T-helper 2 cell treated with Interferon-gamma antibody and Interleukin-4, amounts not matched to agents 5 μg/mL and 100 μg/mL, for 36 hours (primary cell): ENCODE data around the gene SCG2.

Source experiments
- DNase-seq: peaks from one replicate; pipeline ENCODE4 v3.0.0; 2021; ENCODE audit warnings: low spot score
- H3K27ac Mint-ChIP-seq: one replicate; pipeline ENCODE4 v1.8.0; 2021; ENCODE audit warnings: mild to moderate bottlenecking, mixed read lengths
- H3K27me3 Mint-ChIP-seq: one replicate; pipeline ENCODE4 v1.8.0; 2021; ENCODE audit warnings: low read depth, mixed read lengths
- H3K36me3 Mint-ChIP-seq: one replicate; pipeline ENCODE4 v1.8.0; 2021; ENCODE audit warnings: low read depth, mixed read lengths
- H3K4me1 Mint-ChIP-seq: one replicate; pipeline ENCODE4 v1.8.0; 2021; ENCODE audit warnings: low read depth, mixed read lengths
- H3K4me3 Mint-ChIP-seq: one replicate; pipeline ENCODE4 v1.8.0; 2022; ENCODE audit warnings: mild to moderate bottlenecking, moderate library complexity, mixed read lengths
- H3K9me3 Mint-ChIP-seq: one replicate; pipeline ENCODE4 v1.8.0; 2021; ENCODE audit warnings: mixed read lengths

Gene SCG2, protein sequence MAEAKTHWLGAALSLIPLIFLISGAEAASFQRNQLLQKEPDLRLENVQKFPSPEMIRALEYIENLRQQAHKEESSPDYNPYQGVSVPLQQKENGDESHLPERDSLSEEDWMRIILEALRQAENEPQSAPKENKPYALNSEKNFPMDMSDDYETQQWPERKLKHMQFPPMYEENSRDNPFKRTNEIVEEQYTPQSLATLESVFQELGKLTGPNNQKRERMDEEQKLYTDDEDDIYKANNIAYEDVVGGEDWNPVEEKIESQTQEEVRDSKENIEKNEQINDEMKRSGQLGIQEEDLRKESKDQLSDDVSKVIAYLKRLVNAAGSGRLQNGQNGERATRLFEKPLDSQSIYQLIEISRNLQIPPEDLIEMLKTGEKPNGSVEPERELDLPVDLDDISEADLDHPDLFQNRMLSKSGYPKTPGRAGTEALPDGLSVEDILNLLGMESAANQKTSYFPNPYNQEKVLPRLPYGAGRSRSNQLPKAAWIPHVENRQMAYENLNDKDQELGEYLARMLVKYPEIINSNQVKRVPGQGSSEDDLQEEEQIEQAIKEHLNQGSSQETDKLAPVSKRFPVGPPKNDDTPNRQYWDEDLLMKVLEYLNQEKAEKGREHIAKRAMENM

DNA sequence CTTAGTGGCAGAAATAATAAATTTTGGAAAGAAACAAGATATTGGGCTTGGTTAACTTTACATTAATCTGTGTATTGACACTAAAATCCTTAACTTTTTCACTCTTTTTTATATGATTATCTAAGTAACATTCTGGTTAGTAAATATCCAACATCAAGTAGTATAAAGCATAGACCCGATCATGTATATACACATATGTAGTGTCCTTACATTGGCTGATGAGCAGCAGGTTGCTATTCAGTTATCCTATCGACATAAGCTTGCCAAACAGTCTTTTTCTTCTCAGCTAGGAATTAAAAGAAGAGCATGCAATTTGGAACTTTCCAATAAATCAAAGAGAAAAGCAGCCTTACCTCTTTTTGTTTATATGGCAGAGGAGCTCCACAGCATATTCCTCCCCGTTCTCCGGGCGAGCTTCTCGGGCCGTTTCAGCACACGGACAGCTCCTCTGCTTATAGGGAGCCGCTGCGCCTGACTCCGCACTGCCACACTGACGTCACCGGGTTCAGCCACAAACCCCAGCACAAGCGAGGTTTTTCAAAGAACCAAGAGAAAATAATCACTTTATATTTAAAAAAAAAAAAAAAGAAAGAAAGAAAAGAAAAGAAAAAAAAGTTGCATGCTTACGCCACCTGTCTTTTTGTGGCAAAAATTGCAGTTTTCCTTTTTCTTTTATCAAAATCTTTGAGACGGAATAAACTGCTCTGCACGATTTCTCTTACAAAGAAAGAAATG is at the start of gene SCG2:
Gene SCG2, minus strand, starts transcription at position 430 of the 735 bp plus-strand sequence. CDS start 3,079 bp downstream, outside the sequence.
- Mint-ChIP-seq H3K27me3 (peaks cover 9% of the 10 kb centered on the region), H3K4me1 (no peaks in the 10 kb centered on the region), H3K9me3 (no peaks in the 10 kb centered on the region), H3K27ac (no peak within 1 kb of the TSS), H3K36me3 (no peaks in the 10 kb centered on the region), H3K4me3 (no peak within 1 kb of the TSS)
- peak; percentile 43 for DNase-seq

DNA sequence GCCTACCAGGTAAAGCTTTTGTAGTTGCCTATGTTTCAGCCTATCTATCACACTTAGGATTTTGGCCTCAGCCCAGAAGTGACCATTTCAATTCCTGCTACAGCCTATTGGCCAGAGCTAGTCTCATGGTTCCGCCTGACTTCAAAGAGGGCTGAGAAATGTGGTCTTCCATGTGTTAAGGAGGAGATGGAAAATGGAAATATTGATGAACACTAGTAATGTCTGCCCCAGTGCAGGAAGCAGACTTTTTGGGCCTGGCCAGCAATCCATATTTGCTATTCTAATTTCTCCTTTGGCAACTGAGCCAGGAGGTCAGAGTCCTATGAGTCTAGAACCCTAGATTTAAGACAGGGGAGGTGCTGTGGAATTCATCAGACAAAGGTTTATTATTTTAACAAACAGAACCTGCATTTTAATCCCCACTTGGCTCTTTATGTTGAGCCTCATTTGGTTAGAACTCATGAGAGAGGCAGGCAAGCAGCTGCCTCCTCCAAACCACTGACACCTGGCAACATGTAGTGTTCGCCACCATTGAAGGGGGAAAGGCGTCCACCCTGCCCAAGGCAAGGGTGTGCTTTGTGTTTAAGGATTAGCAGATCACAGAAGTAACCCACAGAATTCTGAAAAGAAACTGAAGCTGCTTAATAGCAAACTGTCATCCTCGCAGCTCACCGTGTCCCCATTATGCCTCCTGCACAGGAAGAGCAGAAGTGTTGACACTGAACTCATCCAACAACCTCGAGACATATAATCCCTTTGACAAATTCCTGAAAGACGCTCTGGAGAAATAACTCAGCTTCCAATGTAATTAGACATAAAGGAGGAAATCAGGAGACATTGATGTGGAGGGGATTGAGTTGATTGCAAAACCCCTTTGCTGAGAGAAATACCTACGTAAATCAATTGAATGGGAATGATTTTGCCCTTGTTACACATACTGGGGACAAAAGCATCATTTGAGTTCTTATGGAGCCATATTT is 47.7 kb upstream of the SCG2 start:
- Mint-ChIP-seq H3K27ac (no peak overlapping the region), H3K9me3 (no peaks in the 10 kb centered on the region), H3K4me3 (no peak overlapping the region), H3K4me1 (peaks cover 4% of the 10 kb centered on the region), H3K36me3 (no peaks in the 10 kb centered on the region), H3K27me3 (peaks cover 3% of the 10 kb centered on the region)
- DNase-seq, result no peak

DNA sequence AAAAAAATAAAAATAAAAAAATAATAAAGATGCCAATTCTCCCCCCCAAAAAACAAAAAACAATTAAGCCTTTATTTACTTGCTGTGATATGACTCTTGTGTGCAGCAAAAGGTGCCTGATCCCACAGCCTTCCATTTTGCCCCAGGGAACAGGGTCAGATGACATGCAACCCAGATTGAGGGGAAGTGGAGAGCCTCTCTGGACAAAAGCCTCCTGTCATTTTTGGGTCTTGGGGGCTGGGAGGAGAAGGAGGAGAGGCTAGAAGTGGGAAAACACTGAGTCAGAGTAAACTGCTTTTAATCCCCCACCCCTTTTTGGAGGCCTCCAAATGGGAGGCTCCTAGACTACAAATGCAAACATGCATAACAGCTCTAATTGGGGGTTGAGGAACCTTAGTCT is 46.6 kb upstream of the SCG2 start:
- no peak overlapping the region for H3K4me3 Mint-ChIP-seq
- H3K4me1 Mint-ChIP-seq, result peaks cover 4% of the 10 kb centered on the region
- no peaks in the 10 kb centered on the region for H3K9me3 Mint-ChIP-seq
- H3K27me3 Mint-ChIP-seq, result peaks cover 3% of the 10 kb centered on the region
- no peak for DNase-seq
- no peaks in the 10 kb centered on the region for H3K36me3 Mint-ChIP-seq
- no peak overlapping the region for H3K27ac Mint-ChIP-seq

DNA sequence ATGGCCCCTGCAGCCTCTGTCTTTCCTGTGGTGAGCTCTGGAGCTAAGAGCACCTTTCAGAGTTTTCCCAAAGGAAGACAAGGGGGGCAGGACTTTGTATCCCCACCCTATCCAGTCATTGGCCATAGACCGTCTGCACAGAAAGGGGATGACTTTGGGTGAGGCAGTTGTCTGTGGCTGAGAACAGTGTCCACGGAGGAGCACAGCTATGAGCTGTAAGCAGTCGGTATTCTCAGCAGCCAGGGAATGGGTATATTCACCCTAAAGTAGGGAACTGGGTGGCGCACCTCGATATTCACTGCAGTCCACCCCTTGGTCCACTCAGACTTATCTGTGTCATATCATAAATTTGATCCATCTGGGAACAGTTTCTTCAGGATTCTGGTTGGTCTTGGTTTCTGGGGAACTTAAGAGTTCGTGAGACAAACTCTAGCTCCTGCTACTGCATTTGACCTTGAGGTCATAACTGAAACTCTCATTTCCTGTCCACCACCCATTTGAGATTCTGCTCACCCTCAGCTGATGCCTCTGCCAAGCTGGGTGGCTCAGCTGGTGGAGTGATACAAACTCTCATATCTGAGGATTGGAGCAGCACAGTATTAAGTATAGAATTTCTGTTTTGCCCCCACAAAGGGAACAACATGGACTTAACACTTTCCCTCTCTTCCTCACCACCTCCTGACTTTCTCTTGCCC is 45.2 kb upstream of the SCG2 start:
- Mint-ChIP-seq H3K4me3 (no peak overlapping the region), H3K27me3 (peaks cover 3% of the 10 kb centered on the region)

GRCh38 chr2:223644136-223644535 is 42.0 kb upstream of the SCG2 start:
- no peak for DNase-seq
- no peaks in the 10 kb centered on the region for H3K27me3 Mint-ChIP-seq
- H3K9me3 Mint-ChIP-seq, result no peaks in the 10 kb centered on the region
- H3K36me3 Mint-ChIP-seq, result no peaks in the 10 kb centered on the region
- H3K4me1 Mint-ChIP-seq, result peaks cover 4% of the 10 kb centered on the region
- H3K4me3 Mint-ChIP-seq, result no peak overlapping the region
- H3K27ac Mint-ChIP-seq, result no peak overlapping the region

More for the DNA sequence above, 45.2 kb upstream of the SCG2 start:
- H3K27ac Mint-ChIP-seq, result no peak overlapping the region
- H3K9me3 Mint-ChIP-seq, result no peaks in the 10 kb centered on the region
- no peak for DNase-seq
- peaks cover 4% of the 10 kb centered on the region for H3K4me1 Mint-ChIP-seq
- H3K36me3 Mint-ChIP-seq, result no peaks in the 10 kb centered on the region

DNA sequence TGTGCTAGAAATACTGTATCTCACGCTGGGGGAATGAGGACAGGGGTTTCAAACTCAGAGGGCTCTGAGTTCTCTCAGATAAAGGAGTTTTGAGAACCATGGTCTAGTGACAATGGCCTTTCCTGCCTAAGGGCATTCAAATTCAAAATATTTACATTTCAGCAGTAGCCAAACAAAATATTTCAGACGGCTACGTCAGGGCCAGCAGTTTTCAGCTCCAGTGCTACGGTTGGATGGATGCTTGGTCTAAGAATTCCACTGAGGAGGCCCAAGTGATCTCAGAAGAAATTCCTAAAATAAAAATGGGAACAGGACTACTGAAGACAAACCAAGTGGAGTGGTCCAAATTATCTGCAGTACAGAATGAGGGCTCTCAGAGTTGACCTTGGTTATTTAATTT is 41.1 kb upstream of the SCG2 start:
- H3K27ac Mint-ChIP-seq, result no peak overlapping the region
- H3K36me3 Mint-ChIP-seq, result no peaks in the 10 kb centered on the region
- peaks cover 4% of the 10 kb centered on the region for H3K4me1 Mint-ChIP-seq
- no peaks in the 10 kb centered on the region for H3K9me3 Mint-ChIP-seq
- no peaks in the 10 kb centered on the region for H3K27me3 Mint-ChIP-seq
- DNase-seq, result no peak
- no peak overlapping the region for H3K4me3 Mint-ChIP-seq

- no peaks in the 10 kb centered on the region for H3K36me3 Mint-ChIP-seq
- H3K27me3 Mint-ChIP-seq, result no peaks in the 10 kb centered on the region
- peaks cover under 1% of the 10 kb centered on the region for H3K4me1 Mint-ChIP-seq
- H3K9me3 Mint-ChIP-seq, result no peaks in the 10 kb centered on the region
- no peak overlapping the region for H3K4me3 Mint-ChIP-seq
- no peak for DNase-seq
- no peak overlapping the region for H3K27ac Mint-ChIP-seq
Observed at GRCh38 chr2:223642506-223642905, 40.3 kb upstream of the SCG2 start.

DNA sequence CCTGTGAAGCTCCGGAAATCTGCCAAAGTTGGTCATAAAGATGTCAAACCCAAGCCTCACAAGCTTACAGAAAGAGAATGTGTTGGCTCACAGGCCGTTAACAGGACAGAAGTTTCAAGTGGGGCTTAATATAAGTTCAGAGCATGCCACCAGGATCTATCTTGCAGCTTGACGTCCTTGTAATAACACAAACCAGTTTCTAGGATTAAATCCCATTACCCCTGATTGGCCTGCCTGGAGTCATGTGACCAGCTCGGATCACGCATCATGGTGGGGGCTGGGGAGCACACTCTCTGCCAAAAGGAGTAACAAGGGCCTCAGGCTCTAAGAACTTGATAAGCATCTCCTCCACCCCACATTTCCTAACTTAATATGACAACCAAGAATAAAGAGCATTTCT is 38.9 kb upstream of the SCG2 start:
- Mint-ChIP-seq H3K4me3 (no peak overlapping the region), H3K9me3 (no peaks in the 10 kb centered on the region), H3K27ac (no peak overlapping the region), H3K36me3 (no peaks in the 10 kb centered on the region), H3K27me3 (no peaks in the 10 kb centered on the region), H3K4me1 (no peaks in the 10 kb centered on the region)
- no peak for DNase-seq

DNA sequence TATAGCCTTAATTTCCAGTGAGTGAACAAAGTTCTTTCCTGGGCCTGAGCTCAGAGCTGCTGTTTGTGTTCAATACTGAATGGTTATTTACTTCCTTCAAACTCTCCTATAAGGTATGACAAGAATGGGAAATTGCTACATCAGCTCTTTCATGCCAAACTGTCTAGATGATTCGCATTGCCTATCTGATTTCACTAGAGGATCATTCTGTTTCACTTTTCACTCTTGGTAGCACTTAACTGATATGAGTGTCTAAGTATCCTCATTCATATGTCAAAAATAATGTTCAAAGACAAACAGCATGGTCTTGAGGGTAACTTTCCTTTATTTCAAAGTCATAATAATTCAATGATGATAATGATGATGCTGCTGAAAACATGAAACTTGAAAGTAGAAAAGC is 32.9 kb upstream of the SCG2 start:
- DNase-seq, result no peak
- Mint-ChIP-seq H3K4me3 (no peak overlapping the region), H3K27me3 (no peaks in the 10 kb centered on the region), H3K27ac (no peak overlapping the region), H3K36me3 (no peaks in the 10 kb centered on the region), H3K9me3 (no peaks in the 10 kb centered on the region), H3K4me1 (peaks cover 5% of the 10 kb centered on the region)

DNA sequence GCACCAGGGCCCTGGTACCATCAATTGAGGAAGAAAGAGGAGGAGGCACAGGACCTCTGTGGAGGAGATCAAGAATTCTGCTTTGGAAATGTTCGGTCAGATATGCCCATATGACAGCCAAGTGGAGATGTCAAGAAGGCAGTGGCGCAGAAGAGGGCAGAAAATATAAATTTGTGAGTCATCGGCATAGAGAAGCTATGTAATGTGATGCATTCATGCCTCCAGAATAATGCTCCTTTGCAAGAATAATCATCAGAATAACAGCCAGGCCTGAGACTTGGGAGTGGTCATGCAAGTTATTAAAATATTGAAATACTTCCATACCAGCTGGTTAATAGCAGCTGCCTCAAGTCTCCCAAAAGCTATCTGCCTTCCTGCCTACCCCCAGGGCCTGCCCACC is 32.1 kb upstream of the SCG2 start:
- H3K27me3 Mint-ChIP-seq, result no peaks in the 10 kb centered on the region
- peaks cover 5% of the 10 kb centered on the region for H3K4me1 Mint-ChIP-seq
- H3K36me3 Mint-ChIP-seq, result no peaks in the 10 kb centered on the region
- no peak for DNase-seq
- no peak overlapping the region for H3K27ac Mint-ChIP-seq
- no peak overlapping the region for H3K4me3 Mint-ChIP-seq
- H3K9me3 Mint-ChIP-seq, result no peaks in the 10 kb centered on the region

- H3K36me3 Mint-ChIP-seq, result no peaks in the 10 kb centered on the region
- H3K27me3 Mint-ChIP-seq, result no peaks in the 10 kb centered on the region
- no peaks in the 10 kb centered on the region for H3K9me3 Mint-ChIP-seq
- no peak overlapping the region for H3K27ac Mint-ChIP-seq
- DNase-seq, result no peak
- H3K4me3 Mint-ChIP-seq, result no peak overlapping the region
- peaks cover 5% of the 10 kb centered on the region for H3K4me1 Mint-ChIP-seq
Observed at GRCh38 chr2:223633656-223634055, 31.5 kb upstream of the SCG2 start.

DNA sequence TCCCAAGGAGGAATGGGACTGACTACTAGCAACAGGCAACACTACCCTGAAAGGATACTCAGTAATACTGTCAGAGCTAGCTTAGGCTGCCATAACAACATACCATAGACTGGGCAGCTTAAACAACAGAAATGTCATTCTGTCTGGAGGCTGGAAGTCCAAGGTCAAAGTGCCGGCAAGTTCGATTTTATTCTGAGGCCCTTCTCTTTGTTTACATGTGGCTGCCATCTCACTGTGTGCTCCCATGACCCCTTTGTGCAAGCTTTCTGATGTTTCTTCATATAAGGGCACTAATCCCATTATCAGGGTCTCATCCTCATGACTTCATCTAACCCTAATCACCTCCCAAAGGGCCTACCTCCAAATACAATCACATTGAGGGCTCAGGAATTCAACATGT is 30.7 kb upstream of the SCG2 start:
- H3K9me3 Mint-ChIP-seq, result no peaks in the 10 kb centered on the region
- H3K36me3 Mint-ChIP-seq, result no peaks in the 10 kb centered on the region
- H3K27me3 Mint-ChIP-seq, result no peaks in the 10 kb centered on the region
- H3K4me1 Mint-ChIP-seq, result peaks cover 5% of the 10 kb centered on the region
- H3K27ac Mint-ChIP-seq, result no peak overlapping the region
- DNase-seq, result no peak
- H3K4me3 Mint-ChIP-seq, result no peak overlapping the region

DNA sequence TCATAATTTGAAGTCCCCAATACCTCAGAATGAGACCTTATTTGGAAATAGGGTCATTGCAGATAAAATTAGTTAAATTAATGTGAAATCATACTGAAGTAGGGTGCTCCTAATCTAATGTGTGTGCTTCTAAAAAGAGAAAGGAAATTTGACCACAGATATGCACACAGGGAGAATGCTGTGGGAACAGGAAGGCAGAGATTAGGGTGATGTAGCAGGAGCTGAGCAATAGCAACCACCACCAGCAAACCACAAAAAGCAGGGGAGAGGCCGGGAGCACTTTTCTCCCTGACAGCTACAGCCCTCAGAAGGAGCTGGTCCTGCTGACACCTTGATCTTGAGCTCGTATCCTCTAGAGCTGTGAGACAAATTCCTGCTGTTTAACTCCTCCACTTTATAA is 24.6 kb upstream of the SCG2 start:
- no peak for DNase-seq
- no peak overlapping the region for H3K27ac Mint-ChIP-seq
- no peaks in the 10 kb centered on the region for H3K4me1 Mint-ChIP-seq
- H3K4me3 Mint-ChIP-seq, result no peak overlapping the region
- peaks cover 4% of the 10 kb centered on the region for H3K27me3 Mint-ChIP-seq
- H3K36me3 Mint-ChIP-seq, result no peaks in the 10 kb centered on the region
- no peaks in the 10 kb centered on the region for H3K9me3 Mint-ChIP-seq
